Placental pericyte (primary cell): ENCODE data around the gene FZD2. TPM values are rescaled to one million over a fixed set of nuclear protein-coding genes. Genes with fewer than 3 reads are reported as not detected.

Source experiments
- total RNA-seq: library from RNA; depleted of rRNA; stranded (reverse); fragments of >200 nt; gene quantifications from 2 replicates; pipeline ENCODE4 v1.2.3, GENCODE V29; 2012

Gene FZD2
- 26.1 and 34.4 TPM in 2 replicates for total RNA-seq

GRCh38 chr17:44556832-44557606 is at the start of gene FZD2:
Gene FZD2, plus strand, starts transcription at chr17:44557484. Its CDS starts 205 bp downstream, at chr17:44557689.

Other genes with a start within 250 kb of the FZD2 start
- gene RUNDC3A, start 248.9 kb upstream of the FZD2 start, total RNA-seq: 0.22 TPM in 1 of 2 replicates, not detected in the other
- 88.2 and 89.6 TPM in 2 replicates for gene SLC25A39, start 232.7 kb upstream of the FZD2 start, total RNA-seq
- gene GRN, start 212.2 kb upstream of the FZD2 start, total RNA-seq: 170 and 678 TPM in 2 replicates
- gene FAM171A2, start 193.6 kb upstream of the FZD2 start, total RNA-seq: 2.2 and 3.4 TPM in 2 replicates
- gene ITGA2B, start 167.8 kb upstream of the FZD2 start, total RNA-seq: under 0.01 and 0.66 TPM in 2 replicates
- gene GPATCH8, start 54.1 kb upstream of the FZD2 start, total RNA-seq: 22.8 and 28.9 TPM in 2 replicates
- gene MEIOC, start 99.0 kb downstream of the FZD2 start, total RNA-seq: 0.22 TPM in 1 of 2 replicates, not detected in the other
- gene CCDC43, start 132.3 kb downstream of the FZD2 start, total RNA-seq: 32.9 and 35.5 TPM in 2 replicates
- gene DBF4B, start 151.2 kb downstream of the FZD2 start, total RNA-seq: 2.4 and 11.9 TPM in 2 replicates
- gene ADAM11, start 201.5 kb downstream of the FZD2 start, total RNA-seq: 0.22 and 0.57 TPM in 2 replicates